RWPE1 (cell line): ENCODE measurements around the gene SLC9A8.

Source experiments
- CTCF ChIA-PET: fragments of 350-600 bp; sonication (Branson Sonifier 250); formaldehyde crosslinking; extraction: SDS; loops from one replicate; lab custom pipeline; 2021; lab: Yijun Ruan, JAX
- POLR2A ChIA-PET: fragments of 400-600 bp; formaldehyde crosslinking; extraction: SDS; loops from one replicate; lab custom pipeline; 2020; ENCODE audit warnings: antibody characterized with exemption; ENCODE audit not compliant: low non-redundant PET; lab: Yijun Ruan, JAX
- DNase-seq: peaks from one replicate; pipeline ENCODE4 v3.0.0; 2012; ENCODE audit warnings: low spot score
- H3K27ac ChIP-seq: fragments of 450-650 bp; 2 replicates; pipeline ENCODE4 v1.5.1; 2017
- CTCF ChIP-seq: fragments of 450-650 bp; conservative IDR thresholded peaks from 2 replicates; pipeline ENCODE4 v1.5.1; 2017; ENCODE audit warnings: low read depth, mild to moderate bottlenecking

SLC9A8 gene

GRCh38 chr20:49901588-49901987 is 89.0 kb downstream of the SLC9A8 start:
- no peak for DNase-seq
- ChIA-PET POLR2A (no interaction called here), CTCF (interaction anchor here (0.8 to 3.1 kb wide), 2 partner anchors 12 to 360 kb away, joined by 3 to 26 read pairs; no protein-coding TSS in a partner anchor)
- TF ChIP-seq CTCF, result no peak
- peak overlapping the region; percentile 13; the same call in 1 of the 2 replicates for H3K27ac ChIP-seq

- ChIA-PET CTCF (interaction anchor here (0.5 to 1.8 kb wide), 7 partner anchors 10 to 889 kb away, joined by 3 to 5 read pairs (median 3); no protein-coding TSS in a partner anchor), POLR2A (interaction anchor here (0.6 kb wide), 1 partner anchor 10 kb away, joined by 5 read pairs; no protein-coding TSS in a partner anchor)
- no peak for DNase-seq
- TF ChIP-seq CTCF, result no peak
- no peak overlapping the region for H3K27ac ChIP-seq
Measured at GRCh38 chr20:49904440-49905214, 92.0 kb downstream of the SLC9A8 start.

- CTCF ChIA-PET, result interaction anchor here (0.6 to 1.4 kb wide), 3 partner anchors 9 to 364 kb away, joined by 3 to 4 read pairs (median 3); no protein-coding TSS in a partner anchor
- no peak for TF ChIP-seq CTCF
- H3K27ac ChIP-seq, result no peak overlapping the region
- POLR2A ChIA-PET, result no interaction called here
- DNase-seq, result no peak
Measured at GRCh38 chr20:49905415-49906091, 92.9 kb downstream of the SLC9A8 start.

DNA sequence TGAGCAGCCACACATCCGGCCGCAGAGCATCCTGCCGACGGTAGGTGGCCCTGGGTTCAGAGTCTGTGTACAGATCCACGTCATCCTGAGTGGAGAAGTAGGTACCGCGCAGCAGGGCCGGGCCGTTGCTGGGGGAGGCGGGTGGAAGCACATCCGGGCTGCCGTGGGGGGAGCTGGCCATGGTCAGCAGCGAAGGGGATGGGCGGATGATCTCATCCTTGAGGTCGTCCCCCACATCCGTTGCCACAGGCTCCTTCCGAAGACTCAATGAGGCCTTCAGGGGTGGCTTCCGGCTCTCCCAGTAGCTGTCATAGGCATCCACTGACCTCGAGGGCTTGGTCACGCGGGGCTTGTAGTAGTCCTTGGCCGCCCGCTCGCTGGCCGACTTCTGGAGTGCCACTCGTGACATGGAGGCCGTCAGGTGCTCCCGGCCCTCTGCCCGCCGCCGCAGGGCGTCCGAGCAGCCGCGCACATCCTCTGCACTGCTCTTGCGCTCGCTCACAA is 93.5 kb downstream of the SLC9A8 start:
- CTCF ChIA-PET, result interaction anchor here (0.7 to 1.5 kb wide), 3 partner anchors 17 to 327 kb away, joined by 3 to 7 read pairs (median 5); no protein-coding TSS in a partner anchor
- DNase-seq, result no peak
- no peak overlapping the region for H3K27ac ChIP-seq
- POLR2A ChIA-PET, result no interaction called here
- no peak for TF ChIP-seq CTCF

- ChIA-PET CTCF (interaction anchor here (0.7 to 1.5 kb wide), 3 partner anchors 18 to 328 kb away, joined by 3 to 7 read pairs (median 5); no protein-coding TSS in a partner anchor), POLR2A (no interaction called here)
- H3K27ac ChIP-seq, result no peak overlapping the region
- DNase-seq, result no peak
- TF ChIP-seq CTCF, result no peak
Measured at GRCh38 chr20:49906615-49907154, 94.1 kb downstream of the SLC9A8 start.
